Naive thymus-derived CD8-positive, alpha-beta T cell (primary cell): Measurements from ENCODE around the gene TCEA3. TPM values are rescaled to one million over a fixed set of nuclear protein-coding genes. Genes with fewer than 3 reads are reported as not detected.

Experiments used
- ATAC-seq, 2 donors: fragments of 150-1000 bp; cut with Tn5 transposase in 1 of 2; sonication (Bioruptor Pico), chemical (Tn5 transposase) in 1 of 2; 1 replicate in 1 of 2; 2 replicates in 1 of 2; pipeline ENCODE4 v1.10.0; 2021; ENCODE audit warnings: mild to moderate bottlenecking in 2 of 2, moderate library complexity in 2 of 2
- POLR2A ChIA-PET: fragments of 350-600 bp; sonication (Branson Sonifier 250); formaldehyde crosslinking; loops from one replicate; lab custom pipeline; 2021; ENCODE audit warnings: antibody characterized with exemption; lab: Charles Lee
- DNase-seq, 10 donors: peaks; one replicate each; pipeline versions ENCODE4 v3.0.0 to v3.0.0-alpha.2; 2020 to 2022
- H3K27ac Mint-ChIP-seq, 10 donors: one replicate each; pipeline ENCODE4 v1.8.0; 2020 to 2022; ENCODE audit warnings: mild to moderate bottlenecking in 10 of 10, mixed read lengths in 10 of 10, moderate library complexity in 4 of 10, inconsistent platforms in 1 of 10
- H3K27me3 Mint-ChIP-seq, 5 donors: one replicate each; pipeline ENCODE4 v1.8.0; 2021 to 2022; ENCODE audit warnings: mixed read lengths in 5 of 5
- H3K36me3 Mint-ChIP-seq, 3 donors: one replicate each; pipeline ENCODE4 v1.8.0; 2020 to 2022; ENCODE audit warnings: mixed read lengths in 3 of 3, mild to moderate bottlenecking in 2 of 3, inconsistent platforms in 1 of 3
- H3K4me1 Mint-ChIP-seq, 4 donors: one replicate each; pipeline ENCODE4 v1.8.0; 2021 to 2022; ENCODE audit warnings: mixed read lengths in 4 of 4
- H3K4me3 Mint-ChIP-seq, 10 donors: one replicate each; pipeline ENCODE4 v1.8.0; 2020 to 2022; ENCODE audit warnings: mild to moderate bottlenecking in 10 of 10, mixed read lengths in 10 of 10, moderate library complexity in 6 of 10, inconsistent platforms in 1 of 10
- H3K9me3 Mint-ChIP-seq, 9 donors: one replicate each; pipeline ENCODE4 v1.8.0; 2020 to 2022; ENCODE audit warnings: mixed read lengths in 9 of 9, mild to moderate bottlenecking in 3 of 9, inconsistent platforms in 1 of 9, moderate library complexity in 1 of 9
- polyA plus RNA-seq, 3 donors: library from polyadenylated mRNA; unstranded; fragments of 300-500 nt; fragmentation: Illumina TruSeq; gene quantifications; one replicate each; pipeline ENCODE4 v1.2.3, GENCODE V29; 2021
- total RNA-seq, 8 experiments: library from RNA in 2 of 8; stranded (reverse) in 2 of 8; gene quantifications; one replicate each; pipeline ENCODE4 v1.2.3 and lab custom pipeline; 2021 to 2026

TCEA3 gene
- total and polyA plus RNA-seq, 5 experiments from 2014 or later: 22.5 to 44.4 (median 32.4) TPM

DNA sequence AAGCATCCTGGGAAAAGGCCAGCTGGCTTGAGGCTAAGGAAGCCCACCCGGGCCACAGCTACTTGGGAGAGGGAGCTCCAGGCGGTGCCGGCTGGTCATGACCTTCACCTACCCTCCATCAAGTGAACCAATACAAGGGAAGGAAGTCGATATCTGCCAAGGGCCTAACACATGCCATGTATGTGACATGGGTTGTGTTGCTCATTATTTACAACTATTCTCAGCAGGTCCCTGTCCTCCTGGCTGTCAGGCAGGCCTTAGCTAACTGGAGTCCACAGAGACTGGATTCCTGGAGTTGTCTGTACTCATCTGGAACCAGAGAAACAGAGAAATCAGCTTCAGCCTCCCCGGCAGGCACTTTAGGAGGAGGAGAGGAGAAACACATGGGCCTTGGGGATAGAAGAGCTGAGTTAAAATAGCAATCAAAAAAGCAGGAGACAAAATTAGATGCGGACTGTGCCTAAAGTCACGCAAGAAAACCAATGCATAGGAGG lies 15.7 kb downstream of the TCEA3 start:
- DNase-seq: no peak
- peaks cover 6 to 8% (median 7%) of the 10 kb centered on the region in 4 donors for H3K4me1 Mint-ChIP-seq
- H3K27ac Mint-ChIP-seq: no peak overlapping the region

DNA sequence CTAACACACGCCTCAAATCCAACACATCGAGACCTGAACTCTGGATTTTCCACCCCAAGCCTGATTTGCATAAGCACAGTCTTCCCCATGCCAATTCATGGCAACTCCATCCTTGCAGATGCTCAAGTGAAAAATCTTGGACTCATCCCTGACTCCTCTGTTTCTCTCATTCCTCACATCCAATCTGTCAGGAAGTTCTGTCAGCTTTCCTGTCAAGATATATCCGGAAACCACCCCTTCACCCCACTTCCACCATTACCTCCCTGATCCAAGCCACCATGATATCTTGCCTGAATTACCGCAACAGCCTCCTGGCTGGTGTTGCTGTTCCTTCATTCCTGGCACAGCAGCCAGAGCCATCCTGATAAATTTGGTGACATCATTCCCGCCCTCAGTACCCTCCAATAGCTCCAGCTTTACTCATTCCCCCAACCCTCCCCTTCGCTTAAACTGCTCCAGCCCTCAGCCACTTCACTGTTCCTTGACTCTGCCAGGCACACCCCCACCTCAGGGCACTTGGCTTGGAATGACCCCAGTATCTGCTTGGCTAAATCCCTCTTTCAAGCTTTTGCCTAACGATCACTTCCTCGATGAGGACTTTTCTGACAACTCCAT lies 17.4 kb downstream of the TCEA3 start:
- Mint-ChIP-seq H3K27ac (no peak overlapping the region), H3K9me3 (no peaks in the 10 kb centered on the region), H3K36me3 (peaks cover 0 to 20% (median 2%) of the 10 kb centered on the region in 3 donors), H3K27me3 (no peaks in the 10 kb centered on the region), H3K4me1 (peaks cover 10 to 12% (median 11%) of the 10 kb centered on the region in 4 donors), H3K4me3 (no peak overlapping the region)
- POLR2A ChIA-PET: no interaction called here
- DNase-seq: no peak
- no peak for ATAC-seq

More for the DNA sequence above, 15.7 kb downstream of the TCEA3 start:
- Mint-ChIP-seq H3K4me3 (no peak overlapping the region), H3K36me3 (peaks cover 0 to 19% (median 2%) of the 10 kb centered on the region in 3 donors), H3K27me3 (no peaks in the 10 kb centered on the region), H3K9me3 (no peaks in the 10 kb centered on the region)
- POLR2A ChIA-PET: interaction anchor here (0.6 kb wide), 1 partner anchor 217 kb away, joined by 3 read pairs; no protein-coding TSS in a partner anchor
- no peak for ATAC-seq

DNA sequence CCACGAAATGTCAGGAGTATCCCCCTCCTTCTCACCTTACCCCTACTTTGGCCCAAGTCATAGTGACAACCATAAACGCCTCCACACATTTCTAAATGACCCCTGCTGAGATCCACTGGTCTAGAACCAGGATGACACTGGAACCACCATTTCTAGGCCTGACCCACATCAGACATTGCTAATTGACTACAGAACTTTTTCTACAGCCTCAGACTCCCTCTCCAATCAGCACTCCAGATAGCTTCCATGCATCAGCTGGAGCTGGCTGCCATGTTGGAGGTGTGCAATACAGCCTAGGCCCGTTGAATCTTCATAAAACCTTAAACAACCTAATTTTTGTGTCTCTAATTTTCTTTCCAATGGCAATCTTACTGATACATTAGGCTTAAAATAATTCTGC lies 18.6 kb downstream of the TCEA3 start:
- no peak for ATAC-seq
- Mint-ChIP-seq H3K27me3 (no peaks in the 10 kb centered on the region), H3K4me1 (peaks cover 10 to 12% (median 11%) of the 10 kb centered on the region in 4 donors), H3K9me3 (no peaks in the 10 kb centered on the region), H3K36me3 (peaks cover 0 to 19% (median 2%) of the 10 kb centered on the region in 3 donors), H3K4me3 (no peak overlapping the region), H3K27ac (no peak overlapping the region)
- no peak for DNase-seq
- POLR2A ChIA-PET: interaction anchor here (1.0 to 1.6 kb wide), 2 partner anchors 16 to 62 kb away, joined by 3 to 6 read pairs; partner anchors contain the start of gene HNRNPR

DNA sequence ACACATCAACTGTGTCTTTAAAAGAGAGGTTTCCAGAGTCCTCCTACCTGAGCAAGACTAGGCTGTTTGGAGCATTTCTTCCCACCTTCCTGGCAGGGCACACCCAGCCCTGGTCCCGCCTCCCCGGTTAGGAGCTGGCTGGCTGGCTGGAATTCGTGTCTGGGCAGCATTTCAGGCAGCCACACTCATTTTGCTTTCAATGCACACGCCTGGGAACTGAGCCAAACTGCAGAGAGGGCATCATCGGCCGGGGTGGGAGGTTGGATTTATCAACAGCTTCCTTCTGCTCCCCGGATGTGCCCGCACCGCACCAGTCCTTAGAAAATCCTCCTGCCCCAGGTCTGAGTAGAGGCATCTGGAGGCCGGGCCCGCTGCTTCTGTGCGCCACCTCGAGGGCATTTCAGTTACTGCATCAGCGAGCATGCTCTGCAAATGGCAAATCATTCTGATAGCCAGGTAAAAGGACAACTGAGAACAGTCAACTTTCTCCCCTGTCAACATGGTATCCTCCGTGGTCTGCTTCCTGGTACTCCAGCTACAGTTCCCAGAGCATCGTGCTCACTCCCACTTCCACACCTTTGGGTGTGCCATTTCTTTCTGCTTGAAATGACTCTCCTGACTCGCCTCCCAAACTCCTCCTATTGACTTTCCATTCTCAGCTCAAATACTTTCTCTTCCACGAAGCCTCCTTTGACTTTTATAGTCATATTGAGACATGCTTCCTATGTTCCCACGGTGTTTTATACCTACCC lies 20.6 kb downstream of the TCEA3 start:
- Mint-ChIP-seq H3K27ac (peak overlapping the region in 5 of 10 donors; percentile 11 to 72 (median 16)), H3K9me3 (no peaks in the 10 kb centered on the region), H3K36me3 (peaks cover 0 to 13% (median 2%) of the 10 kb centered on the region in 3 donors), H3K27me3 (no peaks in the 10 kb centered on the region), H3K4me1 (peaks cover 9 to 12% (median 10%) of the 10 kb centered on the region in 4 donors), H3K4me3 (no peak overlapping the region)
- POLR2A ChIA-PET: interaction anchor here (1.1 to 1.5 kb wide), 3 partner anchors 9 to 60 kb away, joined by 3 to 5 read pairs (median 3); partner anchors contain the start of gene HNRNPR
- DNase-seq (peak; percentile 64 to 86 (median 78)), ATAC-seq (peak; percentile 97 to 98)

DNA sequence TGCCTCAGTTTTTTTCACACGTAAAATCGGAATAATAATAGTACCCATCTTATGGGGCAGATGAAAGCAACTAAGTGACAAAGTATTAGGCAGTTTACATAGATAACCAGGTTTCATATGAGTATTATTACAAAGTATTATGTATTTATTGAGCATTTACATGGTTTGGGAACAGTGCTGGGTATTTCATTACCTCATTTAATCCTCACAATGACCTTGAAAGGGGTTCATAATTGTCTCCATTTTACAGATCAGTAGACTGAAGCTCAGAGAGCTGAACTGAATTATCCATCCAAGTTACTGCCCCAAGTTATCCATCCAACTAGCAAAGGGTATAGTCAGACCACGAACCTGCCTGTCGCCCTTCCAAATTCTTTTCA lies 21.2 kb downstream of the TCEA3 start:
- ATAC-seq (no peak), DNase-seq (no peak)
- no peaks in the 10 kb centered on the region for H3K9me3 Mint-ChIP-seq
- peak overlapping the region in 1 of 10 donors; percentile 24 for H3K27ac Mint-ChIP-seq
- H3K36me3 Mint-ChIP-seq: peaks cover 0 to 13% (median 2%) of the 10 kb centered on the region in 3 donors
- no peak overlapping the region for H3K4me3 Mint-ChIP-seq
- peaks cover 9 to 12% (median 10%) of the 10 kb centered on the region in 4 donors for H3K4me1 Mint-ChIP-seq
- POLR2A ChIA-PET: interaction anchor here (1.1 to 1.5 kb wide), 3 partner anchors 9 to 59 kb away, joined by 3 to 5 read pairs (median 3); partner anchors contain the start of gene HNRNPR
- H3K27me3 Mint-ChIP-seq: no peaks in the 10 kb centered on the region

DNA sequence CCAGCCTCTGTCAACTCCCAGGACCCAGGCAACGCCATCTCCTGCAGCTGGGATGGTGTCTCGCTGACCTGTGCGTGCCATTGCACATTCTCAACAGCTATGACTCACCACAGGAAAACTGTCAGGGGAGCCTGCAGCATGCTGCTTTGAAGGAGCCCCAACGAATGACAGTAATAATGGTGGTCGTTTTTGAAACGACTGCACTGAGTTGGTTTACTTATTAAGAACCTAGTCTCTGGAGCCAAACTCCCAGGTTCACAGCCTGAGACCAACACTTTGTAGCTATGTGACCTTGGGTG lies 21.6 kb downstream of the TCEA3 start:
- POLR2A ChIA-PET: interaction anchor here (1.1 to 1.5 kb wide), 2 partner anchors 10 to 19 kb away, joined by 3 read pairs; no protein-coding TSS in a partner anchor
- peaks cover 9 to 12% (median 10%) of the 10 kb centered on the region in 4 donors for H3K4me1 Mint-ChIP-seq
- H3K27me3 Mint-ChIP-seq: no peaks in the 10 kb centered on the region
- H3K4me3 Mint-ChIP-seq: no peak overlapping the region
- DNase-seq (no peak), ATAC-seq (no peak)
- peaks cover 0 to 15% (median 2%) of the 10 kb centered on the region in 3 donors for H3K36me3 Mint-ChIP-seq
- no peaks in the 10 kb centered on the region for H3K9me3 Mint-ChIP-seq
- no peak overlapping the region for H3K27ac Mint-ChIP-seq

DNA sequence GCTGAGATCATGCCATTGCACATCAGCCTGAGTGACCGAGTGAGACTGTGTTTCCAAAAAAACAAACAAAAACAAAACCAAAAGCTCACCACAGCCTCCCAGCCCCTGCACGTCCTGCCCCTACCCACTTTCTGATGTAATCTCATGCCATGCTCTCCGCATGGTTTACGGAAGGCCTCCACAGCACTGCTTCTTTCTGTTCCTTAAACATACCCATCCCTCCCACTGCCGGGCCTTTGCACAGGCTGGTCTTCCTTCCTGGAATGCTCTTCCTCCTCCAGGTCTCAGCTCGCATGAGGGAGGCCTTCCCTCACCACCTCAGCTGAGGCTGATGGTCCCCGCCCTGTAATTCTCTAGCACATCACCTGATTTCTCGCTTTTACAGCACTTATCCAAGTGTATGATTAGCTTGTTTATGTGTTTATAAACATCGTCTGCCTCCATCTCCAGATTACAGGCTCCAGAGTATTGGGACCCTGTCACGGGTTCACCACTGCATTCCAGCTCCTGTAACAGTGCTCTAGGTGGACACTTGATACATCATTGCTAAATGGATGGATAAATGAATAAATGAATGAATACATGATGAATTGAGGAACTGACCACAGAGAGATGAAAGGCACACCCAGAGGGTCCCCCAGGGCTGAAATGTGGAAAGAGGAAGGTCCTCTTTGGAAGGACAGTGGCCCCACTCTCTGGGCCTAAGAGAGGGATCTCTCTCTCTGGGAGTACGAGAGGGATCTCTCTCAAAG lies 22.1 kb downstream of the TCEA3 start:
- ATAC-seq (no peak), DNase-seq (no peak)
- Mint-ChIP-seq H3K4me3 (no peak overlapping the region), H3K27ac (peak overlapping the region in 1 of 10 donors; percentile 21), H3K9me3 (no peaks in the 10 kb centered on the region), H3K27me3 (no peaks in the 10 kb centered on the region), H3K36me3 (peaks cover 0 to 20% (median 2%) of the 10 kb centered on the region in 3 donors), H3K4me1 (peaks cover 9 to 12% (median 10%) of the 10 kb centered on the region in 4 donors)
- POLR2A ChIA-PET: interaction anchor here (0.6 to 1.5 kb wide), 2 partner anchors 10 to 52 kb away, joined by 3 to 4 read pairs; no protein-coding TSS in a partner anchor

DNA sequence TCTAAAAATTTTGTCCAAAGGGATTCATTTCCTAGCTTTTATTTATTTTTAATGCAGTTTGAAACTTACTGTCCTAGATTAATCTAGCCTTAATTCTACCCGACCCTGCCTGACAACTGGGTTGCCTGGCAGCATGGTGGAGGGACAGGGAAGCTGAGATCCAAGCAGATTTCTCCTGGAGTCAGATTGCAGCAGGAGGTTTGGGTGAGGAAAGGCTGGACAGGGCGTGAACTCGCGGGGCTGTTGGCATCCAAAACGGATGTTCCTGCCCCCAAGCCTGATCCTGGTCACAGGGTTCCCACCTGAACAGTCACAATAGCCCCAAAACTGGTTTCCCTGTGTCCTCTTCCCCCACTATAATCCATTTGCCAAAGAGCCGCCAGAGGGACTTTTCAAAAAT lies 23.2 kb downstream of the TCEA3 start:
- no peak overlapping the region for H3K4me3 Mint-ChIP-seq
- H3K27me3 Mint-ChIP-seq: no peaks in the 10 kb centered on the region
- peaks cover 0 to 31% (median 2%) of the 10 kb centered on the region in 3 donors for H3K36me3 Mint-ChIP-seq
- ATAC-seq (no peak), DNase-seq (no peak)
- no peak overlapping the region for H3K27ac Mint-ChIP-seq
- H3K4me1 Mint-ChIP-seq: peaks cover 9 to 12% (median 10%) of the 10 kb centered on the region in 4 donors
- POLR2A ChIA-PET: no interaction called here
- H3K9me3 Mint-ChIP-seq: no peaks in the 10 kb centered on the region

DNA sequence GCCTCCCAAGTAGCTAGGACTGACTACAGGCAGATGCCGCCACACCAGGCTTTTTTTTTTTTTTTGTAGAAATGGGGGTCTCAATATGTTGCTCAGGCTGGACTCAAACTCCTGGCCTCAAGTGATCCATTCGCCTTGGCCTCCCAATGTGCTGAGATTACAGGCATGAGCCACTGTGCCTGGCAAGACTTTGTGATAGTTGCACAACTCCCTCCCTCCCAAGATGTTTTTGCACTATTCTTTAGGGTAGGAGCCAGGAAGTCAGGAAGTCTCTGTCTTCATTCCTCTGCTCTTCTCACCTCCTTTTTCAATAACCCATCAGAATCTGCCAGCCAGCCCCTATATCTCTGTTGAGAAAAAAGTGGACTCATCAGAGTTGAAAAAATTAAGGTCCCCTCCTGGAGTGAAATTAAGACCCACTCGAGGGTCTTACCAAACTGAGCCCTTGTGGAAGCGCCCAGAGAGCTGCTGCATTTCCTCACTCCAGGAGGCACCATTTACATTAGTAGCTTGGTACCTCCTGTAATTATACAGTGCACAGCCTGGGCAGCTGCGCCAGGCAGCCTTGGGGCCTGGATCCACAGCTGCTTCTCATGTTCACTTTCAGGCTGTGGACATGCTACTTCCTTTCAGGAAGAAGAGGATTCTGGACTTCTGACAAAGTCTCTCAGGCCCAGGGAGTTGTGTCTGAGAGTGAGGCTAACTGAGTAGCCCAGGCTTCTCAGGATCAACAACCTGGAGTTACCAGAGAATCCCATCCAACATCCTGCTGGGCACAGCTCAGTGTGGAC lies 24.0 kb downstream of the TCEA3 start:
- POLR2A ChIA-PET: no interaction called here
- Mint-ChIP-seq H3K36me3 (peaks cover 0 to 39% (median 4%) of the 10 kb centered on the region in 3 donors), H3K4me3 (no peak overlapping the region), H3K27me3 (no peaks in the 10 kb centered on the region), H3K9me3 (no peaks in the 10 kb centered on the region), H3K27ac (peak overlapping the region in 2 of 10 donors; percentile 19 to 56), H3K4me1 (peaks cover 9 to 12% (median 10%) of the 10 kb centered on the region in 4 donors)
- no peak for ATAC-seq
- no peak for DNase-seq

DNA sequence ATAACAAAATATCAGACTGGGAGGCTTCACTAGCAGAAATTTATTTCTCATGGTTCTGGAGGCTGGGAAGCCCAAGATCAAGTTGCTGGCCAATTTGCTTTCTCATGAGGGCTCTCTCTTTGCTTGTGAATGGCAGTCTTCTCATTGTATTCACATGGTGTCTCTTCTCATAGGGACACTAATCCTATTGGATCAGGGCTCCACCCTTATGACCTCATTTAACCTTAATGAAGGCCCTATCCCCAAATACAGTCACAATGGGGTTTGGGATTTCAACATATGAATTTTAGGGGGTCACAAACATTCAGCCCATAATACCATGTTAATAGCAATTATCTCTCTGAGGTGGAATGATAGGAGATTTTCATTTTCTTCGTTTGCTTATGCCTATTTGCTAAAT lies 25.3 kb downstream of the TCEA3 start:
- Mint-ChIP-seq H3K27ac (no peak overlapping the region), H3K9me3 (no peaks in the 10 kb centered on the region), H3K27me3 (no peaks in the 10 kb centered on the region), H3K4me3 (no peak overlapping the region), H3K36me3 (peaks cover 0 to 48% (median 11%) of the 10 kb centered on the region in 3 donors), H3K4me1 (peaks cover 7 to 9% (median 8%) of the 10 kb centered on the region in 4 donors)
- DNase-seq: no peak
- no peak for ATAC-seq
- POLR2A ChIA-PET: no interaction called here

DNA sequence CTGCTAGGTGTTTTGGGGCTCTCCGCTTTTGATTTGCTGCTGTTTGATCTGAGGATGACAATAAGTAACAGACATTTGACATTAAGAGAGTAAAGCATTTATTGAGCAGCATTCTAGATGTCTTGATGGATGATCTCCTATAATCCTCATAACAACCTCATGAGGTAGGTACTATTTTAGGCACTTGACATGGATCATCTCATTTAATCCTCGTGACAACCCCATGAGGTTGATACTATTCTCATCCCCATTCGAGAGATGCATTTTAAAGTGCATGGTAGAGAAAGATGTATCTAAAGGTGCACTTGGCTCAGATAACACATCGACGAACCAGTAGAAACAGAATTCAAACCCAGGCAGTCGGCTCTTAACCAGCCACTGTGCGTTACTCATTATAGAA lies 26.6 kb downstream of the TCEA3 start:
- H3K4me1 Mint-ChIP-seq: no peaks in the 10 kb centered on the region
- POLR2A ChIA-PET: no interaction called here
- no peak overlapping the region for H3K4me3 Mint-ChIP-seq
- peaks cover 0 to 54% (median 11%) of the 10 kb centered on the region in 3 donors for H3K36me3 Mint-ChIP-seq
- DNase-seq (no peak), ATAC-seq (no peak)
- no peaks in the 10 kb centered on the region for H3K27me3 Mint-ChIP-seq
- no peak overlapping the region for H3K27ac Mint-ChIP-seq
- no peaks in the 10 kb centered on the region for H3K9me3 Mint-ChIP-seq

DNA sequence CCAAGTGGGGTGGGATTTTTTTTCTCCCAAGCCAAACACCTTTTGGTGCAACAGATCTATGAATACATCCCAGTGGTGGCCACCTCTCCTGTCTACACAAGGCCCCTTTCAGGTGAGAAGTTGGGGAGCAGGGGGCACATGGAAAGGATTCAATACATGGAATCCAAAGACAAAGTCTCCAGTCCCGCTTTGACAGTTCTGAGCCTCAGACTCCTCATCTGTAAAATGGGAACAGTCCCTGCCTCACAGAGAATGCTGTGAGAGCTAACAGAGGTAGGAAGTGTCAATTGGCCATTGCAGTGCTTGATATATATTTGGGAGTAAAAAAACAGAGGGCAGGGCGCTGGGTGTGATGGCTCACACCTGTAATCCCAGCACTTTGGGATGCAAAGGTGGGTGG lies 28.2 kb downstream of the TCEA3 start:
- no peaks in the 10 kb centered on the region for H3K9me3 Mint-ChIP-seq

More for the DNA sequence above, 28.2 kb downstream of the TCEA3 start:
- POLR2A ChIA-PET: no interaction called here
- Mint-ChIP-seq H3K27me3 (no peaks in the 10 kb centered on the region), H3K36me3 (peaks cover 0 to 45% (median 11%) of the 10 kb centered on the region in 3 donors), H3K4me1 (no peaks in the 10 kb centered on the region), H3K27ac (no peak overlapping the region), H3K4me3 (no peak overlapping the region)
- ATAC-seq (no peak), DNase-seq (no peak)
